Tibial nerve (tissue), 4 donors: ENCODE measurements around the gene DIP2C.

ENCODE experiments used
- EP300 ChIP-seq, 2 donors: sonication (generic); formaldehyde crosslinking; IDR thresholded peaks; one replicate each; pipeline ENCODE4 v1.6.1; 2017; ENCODE audit warnings: antibody characterized with exemption in 2 of 2, mild to moderate bottlenecking in 1 of 2
- POLR2A ChIP-seq, 2 donors: fragments of 450-650 bp; IDR thresholded peaks; one replicate each; pipeline ENCODE4 v1.6.1; 2017; ENCODE audit warnings: antibody characterized with exemption in 2 of 2, mild to moderate bottlenecking in 2 of 2, moderate library complexity in 2 of 2
- TF ChIP-seq, protein P1 (sequence below), 5 experiments: fragments of 200-600 bp in 3 of 5; fragments of 450-650 bp in 2 of 5; sonication (generic) in 3 of 5; IDR thresholded peaks; one replicate each; pipeline ENCODE4 v1.5.1; 2016 to 2019; ENCODE audit warnings: antibody characterized with exemption in 5 of 5, mild to moderate bottlenecking in 3 of 5, moderate library complexity in 2 of 5

DNA sequence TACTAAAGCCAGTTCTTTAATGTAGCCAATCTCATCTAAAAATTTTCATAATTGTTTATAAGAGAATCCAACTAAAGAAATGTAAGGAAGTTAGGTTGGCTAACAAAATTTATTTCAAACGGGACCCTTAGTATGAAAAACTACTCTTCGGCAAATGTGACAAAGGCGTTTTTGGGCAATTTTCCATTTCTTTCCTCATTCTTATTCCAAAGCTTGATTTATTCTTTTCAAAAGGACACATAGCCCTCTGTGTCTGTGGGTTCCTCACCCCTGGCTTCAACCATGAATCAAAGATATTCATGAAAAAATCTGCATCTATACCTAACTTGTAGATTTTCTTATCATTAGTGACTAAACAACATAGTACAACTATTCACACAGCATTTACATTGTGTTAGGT is 358.3 kb downstream of the DIP2C start:
- TF ChIP-seq, protein P1, sequence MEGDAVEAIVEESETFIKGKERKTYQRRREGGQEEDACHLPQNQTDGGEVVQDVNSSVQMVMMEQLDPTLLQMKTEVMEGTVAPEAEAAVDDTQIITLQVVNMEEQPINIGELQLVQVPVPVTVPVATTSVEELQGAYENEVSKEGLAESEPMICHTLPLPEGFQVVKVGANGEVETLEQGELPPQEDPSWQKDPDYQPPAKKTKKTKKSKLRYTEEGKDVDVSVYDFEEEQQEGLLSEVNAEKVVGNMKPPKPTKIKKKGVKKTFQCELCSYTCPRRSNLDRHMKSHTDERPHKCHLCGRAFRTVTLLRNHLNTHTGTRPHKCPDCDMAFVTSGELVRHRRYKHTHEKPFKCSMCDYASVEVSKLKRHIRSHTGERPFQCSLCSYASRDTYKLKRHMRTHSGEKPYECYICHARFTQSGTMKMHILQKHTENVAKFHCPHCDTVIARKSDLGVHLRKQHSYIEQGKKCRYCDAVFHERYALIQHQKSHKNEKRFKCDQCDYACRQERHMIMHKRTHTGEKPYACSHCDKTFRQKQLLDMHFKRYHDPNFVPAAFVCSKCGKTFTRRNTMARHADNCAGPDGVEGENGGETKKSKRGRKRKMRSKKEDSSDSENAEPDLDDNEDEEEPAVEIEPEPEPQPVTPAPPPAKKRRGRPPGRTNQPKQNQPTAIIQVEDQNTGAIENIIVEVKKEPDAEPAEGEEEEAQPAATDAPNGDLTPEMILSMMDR (IDR thresholded peaks at IDR 0.05): no peak
- no peak for TF ChIP-seq EP300 (IDR thresholded peaks at IDR 0.05)
- TF ChIP-seq POLR2A (IDR thresholded peaks at IDR 0.05): no peak
